GM15510 (cell line): ENCODE results near the gene ARPC2.

ENCODE experiments used
- POLR2A ChIP-seq: IDR thresholded peaks from 3 replicates; pipeline ENCODE4 v1.6.1; 2011; ENCODE audit warnings: borderline replicate concordance; ENCODE audit not compliant: insufficient read length; ENCODE audit errors: extremely low read depth

The ARPC2 gene

DNA sequence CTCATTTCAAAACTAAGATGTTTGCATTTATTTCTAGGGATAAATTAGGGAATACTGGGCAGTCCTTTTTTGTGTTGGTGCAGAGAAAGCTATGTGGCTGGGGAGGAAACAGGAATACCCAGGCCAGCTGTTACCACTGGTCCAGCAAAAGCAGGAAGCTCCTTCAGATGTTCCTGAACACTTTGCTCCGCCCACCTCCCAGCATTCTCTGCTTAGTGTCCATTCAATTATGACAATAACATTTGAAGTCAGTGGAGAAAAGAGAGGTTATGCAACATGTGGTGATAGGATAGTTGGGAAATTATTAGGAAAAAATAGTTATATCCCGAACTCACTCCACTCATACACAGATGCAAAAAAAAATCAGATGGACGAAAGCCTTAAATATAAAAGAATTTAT, 22.1 kb upstream of the ARPC2 start:
- TF ChIP-seq POLR2A = no peak

DNA sequence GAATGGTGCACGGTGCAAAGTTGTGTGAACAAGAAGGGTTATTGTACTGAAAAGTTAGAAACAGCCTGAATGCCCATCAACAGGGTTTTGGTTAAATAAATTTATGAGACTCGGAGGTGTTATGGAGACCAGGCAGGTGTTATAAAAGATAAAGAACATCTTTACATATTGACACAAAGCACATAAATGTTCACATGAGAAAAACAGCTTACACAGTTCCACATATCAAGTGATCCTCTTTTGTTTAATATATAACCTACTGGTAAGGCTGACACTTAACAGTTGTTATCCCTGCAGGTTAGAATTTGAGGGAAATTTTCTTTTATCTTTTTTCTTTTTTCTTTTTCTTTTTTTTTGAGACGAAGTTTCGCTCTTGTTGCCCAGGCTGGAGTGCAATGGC, 20.0 kb upstream of the ARPC2 start:
- no peak for TF ChIP-seq POLR2A

DNA sequence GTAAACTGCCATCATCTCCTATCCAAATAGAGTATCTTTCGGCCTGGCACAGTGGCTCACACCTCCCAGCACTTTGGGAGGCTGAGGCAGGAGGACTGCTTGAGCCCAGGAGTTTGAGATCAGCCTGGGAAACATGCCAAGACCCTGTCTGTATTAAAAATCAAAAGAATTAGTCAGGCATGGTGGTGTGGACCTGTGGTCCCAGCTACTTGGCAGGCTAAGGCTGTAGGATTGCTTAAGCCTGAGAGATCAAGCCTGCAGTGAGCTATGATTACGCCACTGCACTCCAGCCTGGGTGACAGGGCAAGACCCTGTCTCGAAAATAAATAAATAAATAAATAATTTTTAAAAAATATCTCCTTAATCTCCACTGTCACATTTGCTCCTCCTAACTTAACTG, 14.7 kb upstream of the ARPC2 start:
- TF ChIP-seq POLR2A = no peak

DNA sequence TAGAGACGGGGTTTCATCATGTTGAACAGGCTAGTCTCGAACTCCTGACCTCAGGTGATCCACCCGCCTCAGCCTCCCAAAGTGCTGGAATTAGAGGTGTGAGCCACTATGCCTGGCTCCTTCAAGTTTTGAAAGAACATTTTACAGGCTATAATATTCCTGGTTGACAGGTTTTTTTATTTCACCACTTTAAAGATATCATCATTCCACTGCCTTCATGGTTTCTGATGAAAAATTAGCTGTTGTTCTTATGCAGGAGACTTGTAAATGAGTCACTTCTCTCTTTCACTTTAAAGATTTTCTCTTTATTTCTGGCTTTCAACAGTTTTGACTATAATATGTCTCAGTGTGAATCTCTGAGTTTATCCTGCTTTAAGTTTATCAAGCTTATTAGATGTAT, 7.9 kb upstream of the ARPC2 start:
- no peak for TF ChIP-seq POLR2A

DNA sequence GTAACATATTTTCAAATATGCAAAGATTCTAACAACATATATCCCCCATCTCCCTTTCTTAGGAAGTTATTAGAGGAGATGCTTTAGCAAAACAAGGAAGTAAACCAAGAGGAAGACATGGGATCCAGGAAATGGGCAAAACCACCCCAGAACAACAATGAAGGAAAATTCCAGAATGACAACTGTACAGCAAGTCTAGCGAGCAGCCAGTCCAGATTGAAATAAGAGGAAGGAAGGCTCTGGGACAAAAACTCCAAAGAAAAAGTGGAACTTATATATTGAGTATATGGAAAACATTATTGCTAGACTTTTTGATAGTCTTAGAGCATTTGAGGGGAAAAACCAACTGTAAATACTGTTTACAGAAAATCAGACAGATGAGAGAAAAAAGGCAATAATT, 2.9 kb upstream of the ARPC2 start:
- no peak for TF ChIP-seq POLR2A

DNA sequence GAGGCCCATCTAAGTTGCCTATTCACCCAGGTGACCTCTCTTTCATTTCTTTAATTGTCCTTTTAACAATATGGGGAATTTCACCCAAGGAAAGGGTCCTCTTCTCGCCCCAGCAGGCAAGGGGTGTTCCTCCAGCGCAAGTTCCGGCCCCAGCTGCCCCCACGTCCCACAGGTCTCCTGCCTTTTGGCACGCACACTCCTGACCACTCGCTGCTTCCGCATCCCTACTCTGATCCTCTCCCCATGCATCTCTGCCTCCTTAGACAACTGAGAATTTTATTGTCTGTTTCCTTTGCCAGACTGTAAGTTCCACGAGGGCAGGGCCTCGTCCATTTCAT, 684 bp upstream of the ARPC2 start:
- TF ChIP-seq POLR2A = no peak

DNA sequence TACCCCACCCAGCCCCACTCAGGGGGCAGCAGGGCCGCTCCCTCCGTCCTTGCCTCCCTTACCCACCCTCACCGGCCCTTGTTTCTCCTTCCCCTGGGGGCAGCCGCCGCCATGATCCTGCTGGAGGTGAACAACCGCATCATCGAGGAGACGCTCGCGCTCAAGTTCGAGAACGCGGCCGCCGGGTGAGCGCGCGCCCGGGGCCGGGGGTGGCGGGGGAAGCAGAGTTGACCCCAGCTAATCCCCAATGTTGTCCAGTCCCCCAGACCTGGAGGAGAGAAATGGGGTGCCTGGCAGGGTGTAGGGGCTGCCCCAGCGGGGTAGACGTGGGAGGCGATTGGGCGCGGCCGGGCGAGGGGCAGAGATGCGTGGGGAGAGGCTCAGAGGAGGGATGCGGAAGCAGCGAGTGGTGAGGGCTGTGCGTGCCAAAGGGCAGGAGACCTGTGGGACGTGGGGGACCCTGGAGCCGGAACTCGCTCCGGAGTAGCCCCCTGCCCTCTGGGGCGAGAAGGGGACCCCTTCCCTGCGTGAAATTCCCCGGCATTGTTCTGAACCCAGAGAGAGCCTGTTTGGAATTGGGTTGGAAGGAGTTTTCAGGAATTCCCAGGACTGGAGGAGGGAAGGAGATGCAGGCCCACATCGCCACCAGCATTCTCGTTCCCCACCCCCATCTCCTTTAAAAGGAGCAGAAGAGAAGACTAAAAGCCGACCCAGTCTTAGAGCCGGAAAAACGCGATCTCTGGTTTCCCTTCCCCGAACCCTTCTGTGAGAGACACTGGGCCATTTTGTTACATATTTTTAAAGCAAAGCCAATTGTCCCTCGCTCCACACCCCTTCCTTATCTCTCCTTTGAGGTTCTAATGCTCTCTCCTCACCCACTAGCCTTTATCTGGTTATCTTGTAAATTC, 625 bp downstream of the ARPC2 start:
- peak; percentile 30 for TF ChIP-seq POLR2A

DNA sequence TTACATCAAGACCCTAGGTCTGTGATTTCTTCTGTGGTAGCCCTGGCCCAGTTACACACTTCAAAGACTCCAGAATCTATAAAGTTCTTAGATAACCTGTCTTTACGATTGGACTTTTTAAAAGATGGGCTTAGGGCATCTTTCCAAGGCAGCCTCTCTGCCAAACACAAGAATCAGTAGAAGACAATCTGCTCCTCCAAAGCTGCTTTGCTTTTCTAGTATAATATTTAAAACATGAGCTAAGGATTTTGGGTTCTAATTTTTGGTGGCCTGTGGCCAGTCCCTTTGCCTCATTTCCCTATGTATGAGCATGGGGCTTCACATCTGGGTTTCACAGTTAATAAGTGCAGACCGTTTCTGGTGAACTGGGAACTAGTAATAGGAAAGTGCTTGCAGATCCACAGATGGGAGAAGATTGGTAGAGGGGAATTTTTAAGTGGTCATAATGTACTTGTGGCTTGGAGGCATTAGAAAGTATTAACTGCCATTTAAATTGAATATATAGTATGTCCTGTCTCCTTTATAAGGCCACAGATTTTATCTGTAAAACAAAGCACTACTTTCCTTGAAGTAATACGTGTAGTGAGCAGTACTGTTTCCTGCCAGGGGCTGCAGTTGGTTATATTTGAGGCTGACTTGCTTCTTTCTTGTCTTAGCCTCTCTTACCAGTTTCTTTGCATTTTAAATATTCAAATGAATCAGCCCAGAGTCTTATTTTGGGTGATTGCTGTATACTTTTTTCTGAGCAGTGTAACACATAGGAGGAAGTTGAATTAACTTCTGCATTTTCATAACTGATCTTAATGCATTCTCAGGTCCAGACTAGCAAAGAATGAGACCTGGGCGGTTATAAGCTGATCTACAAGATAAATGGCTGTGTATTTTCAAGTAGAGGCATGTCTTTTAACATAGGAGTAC, 1.5 kb downstream of the ARPC2 start:
- TF ChIP-seq POLR2A = peak; percentile 32

DNA sequence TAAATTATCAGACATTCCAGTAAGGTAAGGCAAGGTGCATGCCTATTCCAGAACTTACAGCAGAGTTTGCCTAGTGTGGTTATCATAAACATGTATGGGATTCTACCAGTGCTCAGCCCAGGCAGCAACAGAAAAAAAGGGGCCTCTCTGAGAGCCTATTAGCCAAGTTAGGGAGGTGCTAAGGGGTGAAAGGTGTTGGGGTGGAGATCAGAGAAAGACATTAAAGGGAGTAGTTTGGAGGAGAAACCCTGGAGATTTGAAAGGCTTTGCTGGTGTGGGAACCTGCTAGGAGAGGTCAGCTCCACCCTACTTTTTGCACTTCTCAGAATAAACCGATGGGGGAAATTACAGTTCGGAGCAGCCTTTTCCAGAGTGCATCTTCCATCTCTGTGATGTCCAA, 2.9 kb downstream of the ARPC2 start:
- TF ChIP-seq POLR2A = no peak

DNA sequence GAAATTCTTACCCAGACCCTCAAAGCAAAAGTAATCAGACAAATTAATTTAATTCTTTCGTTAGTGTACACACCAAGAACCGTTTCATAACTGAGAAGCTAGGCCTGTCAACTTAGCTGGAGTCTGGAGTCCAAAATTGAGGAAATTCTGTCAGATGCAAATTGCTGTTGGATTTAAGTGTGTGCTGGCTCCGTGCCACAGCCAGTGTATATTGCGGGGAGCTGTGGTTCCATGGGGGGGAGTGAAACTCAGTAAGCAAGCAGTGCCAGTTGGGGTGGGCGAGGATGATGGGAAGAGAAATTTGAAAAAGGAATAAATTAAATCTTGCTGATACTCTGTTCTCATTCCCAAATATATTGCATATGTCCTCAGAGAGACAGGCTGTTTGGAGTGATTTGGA, 4.0 kb downstream of the ARPC2 start:
- no peak for TF ChIP-seq POLR2A

DNA sequence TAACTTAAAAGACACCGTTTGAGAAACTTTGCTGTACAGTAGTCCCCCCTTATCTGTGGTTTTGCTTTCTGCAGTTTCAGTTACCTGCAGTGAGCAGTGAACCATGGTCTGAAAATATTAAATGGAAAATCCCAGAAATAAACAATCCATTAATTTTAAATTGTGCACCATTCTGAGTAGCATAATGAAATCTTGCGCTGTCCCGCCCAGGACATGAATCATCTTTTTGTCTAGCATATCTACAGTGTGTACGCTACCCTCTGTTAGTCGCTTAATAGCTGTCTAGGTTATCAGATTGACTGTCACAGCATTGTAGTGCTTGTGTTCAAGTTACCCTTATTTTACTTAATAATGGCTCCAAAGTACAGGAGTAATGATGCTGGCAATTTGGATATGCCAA, 6.1 kb downstream of the ARPC2 start:
- TF ChIP-seq POLR2A = no peak

DNA sequence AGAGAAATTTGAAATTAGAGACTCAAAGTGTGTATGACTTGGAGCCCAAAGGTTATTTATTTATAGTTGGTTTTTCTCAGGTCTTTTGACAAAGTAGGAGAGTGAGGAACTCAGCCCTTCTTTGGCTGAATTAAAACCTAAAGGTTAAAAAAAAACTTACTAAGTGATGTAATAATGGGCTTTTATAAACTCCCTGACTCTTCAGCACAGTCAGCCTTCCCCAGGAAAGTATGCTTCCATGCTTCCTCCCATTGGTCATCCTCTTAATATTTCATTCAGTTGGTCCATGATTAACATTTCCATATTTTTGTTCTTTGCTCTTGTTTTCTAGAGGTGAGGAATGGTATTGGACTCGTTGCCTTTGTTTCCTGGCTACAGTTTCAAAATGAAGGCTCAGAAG, 7.2 kb downstream of the ARPC2 start:
- TF ChIP-seq POLR2A = no peak

DNA sequence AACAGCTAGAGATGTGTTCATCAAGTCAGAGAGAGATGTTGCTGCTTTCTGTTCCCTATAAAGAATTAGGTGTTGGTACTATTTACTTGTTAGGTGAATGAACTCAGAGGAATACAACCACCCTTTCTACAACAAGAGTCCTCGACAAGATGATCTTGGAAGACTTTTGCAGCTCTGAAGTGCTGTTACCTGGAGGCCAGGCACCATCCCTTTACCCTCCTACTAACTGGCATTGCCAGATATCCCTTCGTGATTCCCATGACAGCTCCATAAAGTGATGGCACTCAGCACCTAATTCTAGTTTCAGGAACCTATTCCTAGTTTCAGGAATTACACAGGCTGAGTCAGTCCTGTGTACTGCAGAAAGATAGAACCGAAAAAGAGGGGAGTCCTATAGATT, 9.9 kb downstream of the ARPC2 start:
- TF ChIP-seq POLR2A = no peak

DNA sequence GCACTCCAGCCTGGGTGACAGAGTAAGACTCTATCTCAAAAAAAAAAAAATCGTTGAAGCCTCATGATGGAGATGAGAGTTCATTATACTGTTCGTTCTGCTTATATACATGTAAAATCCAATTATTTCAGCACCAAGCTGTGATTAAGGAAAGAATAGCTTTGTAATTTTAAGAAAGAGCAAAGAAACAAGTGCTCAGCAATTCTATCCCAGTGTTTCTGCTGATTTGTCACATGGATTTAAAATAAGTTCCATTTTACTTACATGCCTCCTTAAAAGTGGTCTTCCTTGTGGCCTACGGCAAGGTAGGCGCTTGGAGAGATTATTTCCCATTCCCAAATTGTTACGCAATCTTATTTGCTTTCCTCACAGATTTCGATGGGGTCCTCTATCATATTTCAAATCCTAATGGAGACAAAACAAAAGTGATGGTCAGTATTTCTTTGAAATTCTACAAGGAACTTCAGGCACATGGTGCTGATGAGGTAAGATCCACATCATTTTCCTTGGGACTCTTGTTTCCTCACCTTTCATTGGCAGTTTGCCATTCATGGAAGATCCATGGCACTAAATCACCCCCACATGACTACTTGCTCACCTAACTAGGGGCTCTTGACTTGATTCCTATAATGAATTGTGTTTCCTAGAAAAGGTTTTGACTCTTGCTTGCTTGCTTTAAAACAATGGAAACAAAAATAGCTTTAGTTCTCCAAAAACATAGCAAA, 11.5 kb downstream of the ARPC2 start:
- TF ChIP-seq POLR2A = no peak

DNA sequence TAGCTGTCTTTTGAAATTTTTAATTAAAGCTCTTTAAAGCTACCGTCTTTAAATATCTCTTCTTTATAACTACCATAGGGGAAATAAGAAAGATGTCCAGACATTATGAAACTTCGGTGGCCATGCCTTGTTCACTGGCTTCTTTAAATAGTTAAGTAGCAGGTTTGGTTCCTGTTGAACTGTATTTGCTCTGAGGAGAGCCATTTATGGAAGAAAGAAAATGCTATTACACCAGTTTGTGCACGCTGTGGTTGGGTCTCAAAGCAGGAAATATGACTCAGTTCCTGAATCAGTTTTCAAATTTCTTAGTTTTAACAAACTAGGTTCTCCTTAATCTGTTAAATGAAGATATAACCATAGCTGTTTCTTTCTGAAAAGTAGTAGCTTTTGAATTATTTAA, 12.2 kb downstream of the ARPC2 start:
- TF ChIP-seq POLR2A = no peak
